Activated CD4-positive, alpha-beta T cell treated with anti-CD3 and anti-CD28 coated beads, Interleukin-10, Interleukin-2, amounts not matched to agents 100 ng/mL and 50 ng/mL, durations not matched to agents 16 hours and 8 hours (primary cell): ENCODE measurements around the gene CA14.
A peak's percentile ranks its signal among the peaks of the same experiment; 100 is the strongest.
"Not testable (repeated sequence)": the region's sequence is repeated elsewhere in the genome, so short reads cannot be mapped to it uniquely, and the experiment has no call there.

Experiments
- DNase-seq: peaks from one replicate; pipeline ENCODE4 v3.0.0-alpha.2; 2020

The CA14 gene

DNA sequence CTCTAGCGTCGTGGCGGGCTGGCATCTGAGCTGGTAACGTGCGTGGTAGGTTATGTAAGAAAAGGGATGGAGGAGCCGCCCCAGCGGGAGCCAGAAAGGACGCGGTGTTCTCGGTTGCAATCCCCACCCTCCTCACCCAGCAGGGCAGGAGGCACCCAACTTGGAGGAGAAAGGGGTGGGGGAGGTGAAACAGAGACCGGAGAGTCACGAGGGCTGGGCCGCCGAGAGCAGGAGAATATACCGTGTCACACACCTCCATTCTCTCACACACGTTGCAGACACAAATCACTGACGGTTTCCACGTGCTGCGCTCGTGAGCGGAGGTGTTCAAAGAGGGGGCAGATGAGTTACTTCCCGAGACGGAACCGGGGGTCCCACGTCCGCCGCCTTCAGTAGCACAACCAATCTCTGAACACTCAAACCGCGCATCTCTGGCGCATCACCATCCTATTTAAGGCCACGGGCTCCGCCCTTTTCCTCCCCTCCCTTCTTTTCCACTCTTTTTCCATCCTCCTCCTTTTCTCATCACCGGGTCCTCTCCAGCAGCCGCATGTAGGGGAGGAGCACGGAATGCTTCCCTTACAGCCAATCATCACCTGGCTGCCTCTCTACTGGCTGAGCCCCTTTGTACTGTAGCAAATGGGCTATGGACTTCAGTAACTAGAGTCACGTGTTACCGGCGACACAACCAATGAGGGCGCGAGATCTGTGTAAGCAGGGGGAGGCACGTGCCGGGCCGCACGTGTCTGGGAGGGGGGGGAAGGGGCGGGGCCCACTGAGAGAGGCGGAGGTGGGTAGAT lies 24.4 kb downstream of the CA14 start, which contains the start of gene CIART:
TSS of gene CIART (plus strand) at position 797 of the 800 bp plus-strand sequence. CDS start 714 bp downstream, outside the sequence.
- DNase-seq = peak; percentile 83

DNA sequence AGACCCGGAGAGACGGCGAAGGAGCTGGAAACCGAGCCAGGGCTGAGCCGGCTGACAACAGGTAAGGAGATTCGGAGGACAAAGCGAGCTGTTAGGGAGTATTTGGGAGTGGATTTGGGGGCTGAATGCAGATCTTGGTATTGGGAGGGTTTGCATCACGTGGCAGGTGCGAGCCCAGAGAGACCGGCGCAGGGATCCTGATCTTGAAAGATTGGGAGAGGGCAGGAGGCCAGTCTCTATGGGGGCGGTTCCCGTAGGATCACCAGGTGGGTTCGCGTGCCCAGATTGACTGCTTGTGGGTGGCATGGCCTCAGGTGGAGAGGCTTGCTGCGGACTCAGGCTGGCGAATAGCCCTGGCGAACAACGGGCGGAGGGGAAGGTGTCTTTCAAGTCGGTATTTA lies 25.0 kb downstream of the CA14 start:
- no peak for DNase-seq

DNA sequence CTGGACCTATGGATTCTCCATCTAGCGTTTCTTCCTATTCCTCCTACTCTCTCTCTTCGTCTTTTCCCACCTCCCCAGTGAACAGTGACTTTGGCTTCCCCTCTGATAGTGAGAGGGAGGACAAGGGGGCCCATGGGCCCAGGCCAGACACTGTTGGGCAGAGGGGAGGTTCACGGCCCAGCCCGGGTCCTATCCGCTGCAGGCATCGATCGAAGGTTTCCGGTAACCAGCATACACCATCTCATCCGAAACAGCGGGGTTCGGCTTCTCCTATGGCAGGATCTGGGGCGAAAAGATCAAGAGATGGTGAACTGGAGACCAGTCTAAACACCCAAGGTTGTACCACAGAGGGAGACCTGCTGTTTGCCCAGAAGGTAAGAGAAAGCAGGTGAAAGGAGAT lies 25.7 kb downstream of the CA14 start:
- DNase-seq = no peak

DNA sequence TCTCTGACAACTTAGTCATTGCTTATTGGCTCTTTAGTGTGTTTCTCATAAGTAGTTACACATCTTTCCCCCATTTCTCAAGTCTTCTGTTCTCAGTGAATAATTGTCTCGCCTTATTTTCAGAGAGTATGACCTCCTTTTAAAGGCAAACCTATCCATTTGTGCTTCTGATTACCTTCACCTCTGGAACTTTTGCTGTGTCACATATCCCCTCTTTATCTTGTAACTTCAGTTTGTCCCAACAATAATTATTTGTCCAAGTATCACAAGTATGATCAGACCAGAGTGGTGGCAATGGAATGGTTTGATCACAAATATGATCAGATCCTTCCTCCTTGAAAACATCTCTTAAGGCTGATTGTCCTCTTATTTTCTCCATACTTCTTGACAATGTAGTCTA lies 30.8 kb downstream of the CA14 start:
- no peak for DNase-seq

DNA sequence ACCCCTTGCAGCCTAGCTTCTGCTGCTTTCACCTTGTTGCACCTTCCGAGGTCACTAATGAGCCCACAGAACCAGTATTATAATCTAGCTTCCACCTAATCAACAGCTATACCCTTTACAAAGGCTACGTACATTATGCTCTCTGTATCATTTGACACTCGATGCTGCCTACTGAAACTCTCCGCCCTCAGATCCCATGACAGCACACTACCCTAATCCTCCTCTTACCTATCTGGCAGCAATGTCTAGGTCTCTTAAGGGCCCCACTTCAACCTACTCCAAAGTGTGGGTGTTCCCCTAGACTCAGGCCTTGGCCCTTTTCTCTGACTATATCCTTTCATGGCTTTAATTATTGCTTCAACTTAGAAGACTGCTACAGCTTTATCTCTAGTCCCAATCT lies 31.2 kb downstream of the CA14 start:
- DNase-seq = no peak

DNA sequence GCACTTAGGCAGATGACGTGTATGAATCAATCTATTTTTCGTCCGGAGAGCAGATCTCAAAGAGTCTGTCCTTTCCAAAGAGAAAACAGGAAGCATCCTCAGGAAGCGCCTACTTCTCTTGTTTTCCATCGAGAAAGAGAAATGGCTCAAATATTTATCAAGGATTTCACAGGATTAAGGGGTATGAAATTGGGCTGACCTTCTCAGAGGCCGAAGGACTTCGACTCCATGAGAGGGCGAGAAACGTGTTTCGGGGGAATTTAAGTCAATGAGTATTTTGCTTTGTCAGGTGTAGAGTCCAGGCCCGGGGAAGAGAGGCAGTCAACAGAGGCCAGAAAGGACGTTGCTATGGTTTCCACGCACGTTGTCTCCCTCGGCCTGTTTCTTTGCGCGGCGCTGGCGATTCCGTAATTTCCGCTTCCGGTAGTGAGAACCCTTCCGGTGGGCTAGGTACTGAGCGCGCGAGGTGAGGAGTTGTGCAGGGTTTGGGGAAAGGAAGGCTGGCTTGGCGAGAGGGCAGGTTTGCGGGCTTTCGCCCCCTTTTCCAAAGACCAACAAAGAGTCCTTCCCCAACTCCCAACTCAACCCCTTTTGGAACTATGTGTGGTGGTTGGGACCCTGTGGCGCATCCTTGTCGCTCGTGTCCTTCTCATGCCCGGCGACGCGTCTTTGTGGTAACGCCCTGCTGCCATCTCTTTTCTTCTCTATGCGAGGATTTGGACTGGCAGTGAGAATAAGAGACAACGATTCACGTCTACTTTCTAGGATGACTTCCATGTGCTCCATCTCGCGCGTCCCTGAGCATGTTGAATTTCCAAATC lies 36.1 kb downstream of the CA14 start, which contains the start of gene MRPS21:
TSS of gene MRPS21 (plus strand) at position 429 of the 821 bp plus-strand sequence. CDS start 506 bp downstream, outside the sequence.
- DNase-seq = peak; percentile 94

DNA sequence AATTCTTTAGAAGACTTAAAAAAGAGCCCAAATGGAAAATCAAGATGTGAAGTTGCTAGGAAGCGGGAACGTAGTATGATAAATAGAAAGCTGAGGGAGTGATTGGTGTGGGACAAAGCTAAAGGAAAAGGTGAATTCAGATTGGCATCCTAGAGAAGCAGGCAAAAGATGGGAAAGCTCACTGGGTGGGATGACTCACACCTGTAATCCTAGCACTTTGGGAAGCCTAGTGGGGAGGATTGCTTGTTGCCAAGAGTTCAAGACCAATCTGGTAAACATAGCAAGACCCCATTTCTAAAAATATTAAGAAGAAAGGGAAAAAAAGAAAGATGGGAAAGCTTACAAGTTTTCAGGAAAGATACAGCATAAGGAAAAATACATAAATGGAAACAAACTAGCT lies 37.9 kb downstream of the CA14 start:
- DNase-seq = no peak

DNA sequence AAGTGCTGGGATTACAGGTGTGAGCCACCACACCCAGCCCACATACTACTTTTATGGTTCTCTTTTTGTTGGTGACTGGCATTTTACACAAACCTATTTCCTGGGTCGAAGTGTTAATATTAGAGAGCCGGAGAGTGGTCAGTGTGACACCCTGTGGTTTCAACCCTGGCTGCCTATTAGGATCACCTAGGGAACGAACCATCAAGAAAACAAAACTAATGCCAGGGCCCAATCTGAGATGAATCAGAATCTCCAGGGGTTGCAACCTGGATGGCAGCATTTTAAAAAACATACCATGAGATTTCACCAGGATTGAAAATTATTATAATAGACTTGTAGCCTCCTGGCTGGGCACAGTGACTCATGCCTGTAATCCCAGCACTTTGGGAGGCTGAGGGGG lies 42.1 kb downstream of the CA14 start:
- DNase-seq = no peak

DNA sequence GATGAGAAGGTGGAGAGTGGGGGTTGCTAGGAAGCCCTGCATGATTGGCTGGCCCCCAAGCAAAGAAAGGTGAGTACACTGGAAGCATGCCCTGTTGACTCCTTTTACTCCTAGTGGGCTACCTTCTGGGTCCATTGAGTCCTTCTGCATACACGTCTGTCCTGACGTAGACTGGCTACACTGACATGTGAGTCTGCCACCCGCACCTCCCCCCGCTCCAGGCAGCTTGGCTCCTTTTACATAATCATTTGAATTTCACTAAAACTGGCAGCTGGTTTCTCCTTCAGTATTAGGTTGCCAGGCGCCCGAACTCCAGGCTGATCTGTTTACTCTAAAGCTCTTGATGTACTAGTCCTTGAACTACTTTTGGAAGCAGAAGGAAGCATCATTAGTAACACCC lies 44.8 kb downstream of the CA14 start:
- no peak for DNase-seq

DNA sequence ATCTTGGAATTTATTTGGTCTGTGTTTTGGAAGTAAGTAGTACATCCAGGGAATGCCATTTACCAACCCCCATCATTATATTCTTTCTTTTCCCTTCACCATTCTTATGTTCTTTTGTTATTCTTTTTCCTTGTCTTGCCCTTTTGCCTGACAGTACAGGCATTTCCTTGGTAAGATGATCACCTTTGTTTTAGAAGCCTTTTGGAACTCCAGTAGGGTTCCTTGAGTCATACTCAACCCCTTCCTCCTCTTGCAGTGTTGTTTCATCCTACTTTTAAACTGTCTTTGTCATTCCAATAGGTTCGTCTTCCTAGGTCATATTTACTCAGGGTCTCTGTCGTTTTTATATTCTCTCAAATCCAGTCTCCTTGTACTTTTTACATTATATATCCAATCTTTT lies 45.3 kb downstream of the CA14 start:
- DNase-seq = no peak

DNA sequence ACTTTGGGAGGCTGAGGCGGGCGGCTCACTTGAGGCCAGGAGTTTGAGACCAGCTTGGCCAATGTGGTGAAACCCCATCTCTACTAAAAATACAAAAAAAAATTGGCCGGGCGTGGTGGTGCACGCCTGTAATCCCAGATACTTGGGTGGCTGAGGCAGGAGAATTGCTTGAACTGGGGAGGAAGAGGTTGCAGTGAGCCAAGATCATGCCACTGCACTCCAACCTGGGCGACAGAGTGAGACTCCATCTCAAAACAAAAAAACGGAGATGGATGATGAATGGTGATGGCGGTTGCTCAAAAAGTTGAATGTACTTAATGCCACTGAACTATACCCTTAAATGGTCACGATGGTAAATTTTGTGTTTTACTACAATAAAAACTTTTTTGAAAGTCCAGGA lies 51.0 kb downstream of the CA14 start:
- not testable (repeated sequence) for DNase-seq

DNA sequence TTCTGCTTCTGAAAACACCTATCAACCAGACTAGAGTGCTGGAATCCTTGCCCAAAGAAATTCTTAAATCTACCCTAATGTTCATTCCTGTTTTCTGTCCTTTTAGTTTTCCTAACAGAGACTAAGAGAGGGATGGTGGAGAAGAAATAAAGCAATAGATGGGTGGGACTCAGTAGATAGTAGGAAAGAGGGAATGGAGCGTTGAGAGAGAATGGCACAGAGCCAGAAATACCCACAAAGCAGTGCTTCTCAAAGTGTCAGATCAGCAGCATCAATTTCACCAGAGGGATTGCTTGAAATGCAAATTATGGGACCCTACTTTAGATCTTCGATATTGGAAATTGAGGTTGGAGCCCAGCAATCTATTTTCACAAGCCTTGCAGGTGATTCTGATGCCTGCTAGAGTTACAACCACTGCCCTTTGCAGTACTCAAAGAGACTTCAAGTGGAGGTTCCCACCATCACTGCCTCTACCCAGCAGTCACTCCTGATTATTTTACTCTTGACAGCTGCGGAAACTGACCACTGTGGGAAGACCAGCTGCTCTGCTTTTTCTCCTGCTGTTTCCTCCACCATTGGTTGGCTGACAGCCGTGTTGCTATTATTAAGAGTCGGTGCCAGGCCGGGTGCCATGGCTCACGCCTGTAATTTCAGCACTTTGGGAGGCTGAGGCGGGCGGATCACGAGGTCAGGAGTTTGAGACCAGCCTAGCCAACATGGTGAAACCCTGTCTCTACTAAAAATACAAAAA lies 52.4 kb downstream of the CA14 start:
- DNase-seq = no peak

DNA sequence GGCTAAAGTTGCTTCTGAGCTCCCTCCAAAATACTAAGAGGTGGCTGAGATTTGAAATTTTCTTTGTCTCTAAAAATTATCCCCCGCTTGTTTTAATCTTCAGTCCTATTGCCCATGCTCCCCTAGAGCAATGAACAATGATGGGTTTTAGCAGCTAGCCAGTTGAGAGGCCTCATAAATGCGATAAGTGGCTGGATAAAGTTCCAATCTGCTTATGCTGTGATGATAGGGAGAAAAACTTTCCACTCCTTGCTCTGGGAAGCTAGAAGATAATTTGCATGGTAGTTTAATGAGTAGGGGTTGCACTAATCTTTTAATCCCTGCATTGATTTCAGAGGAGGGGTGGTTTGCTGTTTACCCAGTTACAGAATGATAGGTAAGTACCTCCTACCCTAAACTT lies 54.2 kb downstream of the CA14 start:
- DNase-seq = no peak
